Measurements from ENCODE around the gene JAML. TPM values are rescaled to one million over a fixed set of nuclear protein-coding genes. Genes with fewer than 3 reads are reported as not detected.

The JAML gene
- total RNA-seq, 1 experiment from 2014 or later = 0.30 TPM

- Histone ChIP-seq H4K20me1 (ENCODE audit: insufficient read depth) (no peaks in the 10 kb centered on the region), H3K27me3 (ENCODE audit: insufficient read depth, low read length) (no peaks in the 10 kb centered on the region), H3K79me2 (ENCODE audit: insufficient read depth, low read length) (no peaks in the 10 kb centered on the region), H3K36me3 (ENCODE audit: control insufficient read depth in 1 of 2, insufficient read depth in 2 of 2, low read length in 2 of 2) (no peaks in the 10 kb centered on the region), H2AFZ (ENCODE audit: low read depth, low read length, poor library complexity, severe bottlenecking) (no peak overlapping the region), H3K9me3 (ENCODE audit: control insufficient read depth in 1 of 2, insufficient read depth in 1 of 2, low read depth in 1 of 2, low read length in 2 of 2) (no peaks in the 10 kb centered on the region), H3K9ac (ENCODE audit: low read length) (no peak overlapping the region), H3K4me3 (replicated peaks in 1 of 2; ENCODE audit: low read depth in 1 of 2, low read length in 2 of 2) (no peak overlapping the region), H3K9me2 (ENCODE audit: insufficient read depth) (no peaks in the 10 kb centered on the region), H3K4me2 (ENCODE audit: low read length) (no peak overlapping the region), H3K4me1 (ENCODE audit: control insufficient read depth in 1 of 2, insufficient read depth in 2 of 2, low read length in 2 of 2) (no peaks in the 10 kb centered on the region), H3K27ac (ENCODE audit: low read depth, low read length) (no peak overlapping the region)
- intact Hi-C loops (cut with micrococcal nuclease) = no loop called here
- DNase-seq (ENCODE audit: low read depth, low spot score) = no peak
- POLR2A ChIA-PET = no interaction called here
- ATAC-seq = 0 out of 2 replicates have a peak, but pooled peaks have one; percentile 37
- BruUV-seq (replicated peaks) = no TSS peak
- TF ChIP-seq JUND (IDR thresholded peaks at IDR 0.05) = no peak
- TF ChIP-seq CBX3 (IDR thresholded peaks at IDR 0.05; ENCODE audit: low read depth) = no peak
- TF ChIP-seq FOSL1 (IDR thresholded peaks at IDR 0.05; ENCODE audit: low read depth) = no peak
- no peak for TF ChIP-seq POLR2AphosphoS5 (IDR thresholded peaks at IDR 0.05; ENCODE audit: low read depth, low read length)
- TF ChIP-seq, protein P1, sequence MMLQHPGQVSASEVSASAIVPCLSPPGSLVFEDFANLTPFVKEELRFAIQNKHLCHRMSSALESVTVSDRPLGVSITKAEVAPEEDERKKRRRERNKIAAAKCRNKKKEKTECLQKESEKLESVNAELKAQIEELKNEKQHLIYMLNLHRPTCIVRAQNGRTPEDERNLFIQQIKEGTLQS (IDR thresholded peaks at IDR 0.05) = no peak
- no peak for TF ChIP-seq SP1 (IDR thresholded peaks at IDR 0.05; ENCODE audit: low read depth)
- TF ChIP-seq ELF1 (IDR thresholded peaks at IDR 0.05; ENCODE audit: borderline replicate concordance, low read depth) = no peak
- RAD21 ChIA-PET (ENCODE audit: low non-redundant PET in 1 of 2, low total read pairs in 2 of 2, uncharacterized antibody in 2 of 2, unreplicated experiment in 2 of 2) = no interaction called here
- CTCF ChIA-PET = no interaction called here
Observed at GRCh38 chr11:118164885-118165284, 59.9 kb downstream of the JAML start.

DNA sequence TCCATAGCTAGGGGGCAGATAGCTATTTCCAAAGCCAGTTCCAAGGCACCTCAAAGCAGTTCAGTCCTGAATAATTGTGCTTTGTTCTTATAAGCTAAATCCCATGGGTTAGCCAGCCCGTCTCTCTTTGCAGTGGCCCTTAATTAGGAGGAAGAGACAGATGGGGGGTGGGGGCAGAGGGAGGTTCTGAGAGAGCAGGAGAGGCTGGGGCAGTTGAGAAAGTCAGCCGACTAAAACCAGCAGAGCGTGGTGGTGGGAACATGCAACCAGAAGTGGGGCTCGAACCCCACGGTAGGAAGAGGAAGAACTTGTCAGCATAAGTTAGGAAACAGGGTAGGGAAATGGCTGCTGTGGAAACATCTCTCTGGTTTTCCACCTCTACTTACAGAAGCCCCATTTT is 61.3 kb downstream of the JAML start:
- Histone ChIP-seq H4K20me1 (ENCODE audit: insufficient read depth) (no peaks in the 10 kb centered on the region), H3K9me2 (ENCODE audit: insufficient read depth) (no peaks in the 10 kb centered on the region)
- POLR2A ChIA-PET = no interaction called here
- no peak for TF ChIP-seq YY1 (IDR thresholded peaks at IDR 0.05; ENCODE audit: extremely low read depth, insufficient replicate concordance, low read depth, low read length)
- no peak for TF ChIP-seq SIN3A (IDR thresholded peaks at IDR 0.05; ENCODE audit: low read depth)
- no peak for TF ChIP-seq ZNF274 (IDR thresholded peaks at IDR 0.05; ENCODE audit: low read depth, low read length)
- no peak for TF ChIP-seq POLR2A (IDR thresholded peaks at IDR 0.05; ENCODE audit: borderline replicate concordance, extremely low read depth, insufficient read depth, insufficient read length)
- TF ChIP-seq JUND (IDR thresholded peaks at IDR 0.05) = no peak
- TF ChIP-seq EZH2 (IDR thresholded peaks at IDR 0.05) = no peak
- no peak for TF ChIP-seq POLR2AphosphoS5 (IDR thresholded peaks at IDR 0.05; ENCODE audit: low read depth, low read length)
- TF ChIP-seq, protein P2, sequence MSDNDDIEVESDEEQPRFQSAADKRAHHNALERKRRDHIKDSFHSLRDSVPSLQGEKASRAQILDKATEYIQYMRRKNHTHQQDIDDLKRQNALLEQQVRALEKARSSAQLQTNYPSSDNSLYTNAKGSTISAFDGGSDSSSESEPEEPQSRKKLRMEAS (IDR thresholded peaks at IDR 0.05) = no peak
- TF ChIP-seq REST (IDR thresholded peaks at IDR 0.05; ENCODE audit: low read depth) = no peak
- no peak for TF ChIP-seq CBX3 (IDR thresholded peaks at IDR 0.05; ENCODE audit: low read depth)
- TF ChIP-seq, protein P3, sequence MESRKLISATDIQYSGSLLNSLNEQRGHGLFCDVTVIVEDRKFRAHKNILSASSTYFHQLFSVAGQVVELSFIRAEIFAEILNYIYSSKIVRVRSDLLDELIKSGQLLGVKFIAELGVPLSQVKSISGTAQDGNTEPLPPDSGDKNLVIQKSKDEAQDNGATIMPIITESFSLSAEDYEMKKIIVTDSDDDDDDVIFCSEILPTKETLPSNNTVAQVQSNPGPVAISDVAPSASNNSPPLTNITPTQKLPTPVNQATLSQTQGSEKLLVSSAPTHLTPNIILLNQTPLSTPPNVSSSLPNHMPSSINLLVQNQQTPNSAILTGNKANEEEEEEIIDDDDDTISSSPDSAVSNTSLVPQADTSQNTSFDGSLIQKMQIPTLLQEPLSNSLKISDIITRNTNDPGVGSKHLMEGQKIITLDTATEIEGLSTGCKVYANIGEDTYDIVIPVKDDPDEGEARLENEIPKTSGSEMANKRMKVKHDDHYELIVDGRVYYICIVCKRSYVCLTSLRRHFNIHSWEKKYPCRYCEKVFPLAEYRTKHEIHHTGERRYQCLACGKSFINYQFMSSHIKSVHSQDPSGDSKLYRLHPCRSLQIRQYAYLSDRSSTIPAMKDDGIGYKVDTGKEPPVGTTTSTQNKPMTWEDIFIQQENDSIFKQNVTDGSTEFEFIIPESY (IDR thresholded peaks at IDR 0.05; ENCODE audit: extremely low read depth, insufficient replicate concordance, low read length) = no peak
- TF ChIP-seq SP1 (IDR thresholded peaks at IDR 0.05; ENCODE audit: low read depth) = no peak
- no peak for TF ChIP-seq RAD21 (IDR thresholded peaks at IDR 0.05; ENCODE audit: low read depth)

More for the DNA sequence above, 61.3 kb downstream of the JAML start:
- CTCF ChIA-PET = interaction anchor here (0.7 to 1.0 kb wide), 2 partner anchors 8 to 14 kb away, joined by 3 to 4 read pairs; no protein-coding TSS in a partner anchor
- no peak overlapping the region for H3K4me2 ChIP-seq (ENCODE audit: low read length)
- no peaks in the 10 kb centered on the region for H3K9me3 ChIP-seq (ENCODE audit: control insufficient read depth in 1 of 2, insufficient read depth in 1 of 2, low read depth in 1 of 2, low read length in 2 of 2)
- no TSS peak for BruUV-seq (replicated peaks)
- RAD21 ChIA-PET (ENCODE audit: low non-redundant PET in 1 of 2, low total read pairs in 2 of 2, uncharacterized antibody in 2 of 2, unreplicated experiment in 2 of 2) = no interaction called here
- no peaks in the 10 kb centered on the region for H3K79me2 ChIP-seq (ENCODE audit: insufficient read depth, low read length)
- no peak overlapping the region for H3K4me3 ChIP-seq (replicated peaks in 1 of 2; ENCODE audit: low read depth in 1 of 2, low read length in 2 of 2)
- intact Hi-C loops (cut with micrococcal nuclease) = no loop called here
- ATAC-seq = no peak
- H3K27ac ChIP-seq (ENCODE audit: low read depth, low read length) = no peak overlapping the region
- H3K4me1 ChIP-seq (ENCODE audit: control insufficient read depth in 1 of 2, insufficient read depth in 2 of 2, low read length in 2 of 2) = no peaks in the 10 kb centered on the region
- no peak for DNase-seq (ENCODE audit: low read depth, low spot score)
- H3K9ac ChIP-seq (ENCODE audit: low read length) = no peak overlapping the region
- no peak overlapping the region for H2AFZ ChIP-seq (ENCODE audit: low read depth, low read length, poor library complexity, severe bottlenecking)
- no peaks in the 10 kb centered on the region for H3K27me3 ChIP-seq (ENCODE audit: insufficient read depth, low read length)
- no peaks in the 10 kb centered on the region for H3K36me3 ChIP-seq (ENCODE audit: control insufficient read depth in 1 of 2, insufficient read depth in 2 of 2, low read length in 2 of 2)
